Epithelial cell of prostate (primary cell): ENCODE measurements around the gene ASCL3.
"Not testable (repeated sequence)": the region's sequence is repeated elsewhere in the genome, so short reads cannot be mapped to it uniquely, and the experiment has no call there.

Experiments used
- DNase-seq: peaks from one replicate; pipeline ENCODE4 v3.0.0-alpha.2; 2011; ENCODE audit warnings: low read depth, low spot score
- H3K27ac ChIP-seq: fragments of 450-650 bp; 2 replicates; pipeline ENCODE4 v1.5.1; 2017; ENCODE audit warnings: mild to moderate bottlenecking

ASCL3 gene, protein sequence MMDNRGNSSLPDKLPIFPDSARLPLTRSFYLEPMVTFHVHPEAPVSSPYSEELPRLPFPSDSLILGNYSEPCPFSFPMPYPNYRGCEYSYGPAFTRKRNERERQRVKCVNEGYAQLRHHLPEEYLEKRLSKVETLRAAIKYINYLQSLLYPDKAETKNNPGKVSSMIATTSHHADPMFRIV

DNA sequence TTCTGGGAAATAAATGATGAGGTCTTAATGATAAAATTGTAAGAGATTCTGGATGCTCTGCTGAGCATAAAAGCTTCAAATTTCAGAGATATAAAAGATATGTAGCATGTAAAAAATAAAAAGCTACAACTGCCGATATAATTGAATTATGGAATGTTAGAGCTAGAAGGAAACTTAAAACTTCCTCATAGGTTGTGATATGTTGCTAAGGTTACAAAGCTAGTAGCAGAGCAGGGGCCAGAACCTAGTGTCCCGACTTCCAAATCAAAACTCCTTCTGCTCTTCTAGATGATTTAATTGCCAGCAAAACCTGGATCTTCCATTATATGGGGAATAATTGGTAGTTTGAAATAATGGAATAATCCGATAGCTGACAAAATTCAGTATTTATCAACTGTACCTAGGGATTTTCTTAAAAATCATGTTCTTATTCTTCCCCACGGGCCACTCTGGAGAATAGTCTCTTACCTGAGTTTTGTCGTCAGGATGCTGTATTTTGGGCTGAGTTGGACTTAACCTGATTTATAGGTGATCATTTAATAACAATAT is at the start of gene ASCL3:
TSS of gene ASCL3 (minus strand) at position 499 of the 549 bp plus-strand sequence. CDS start 4,855 bp downstream, outside the sequence.
- H3K27ac ChIP-seq, result no peak within 1 kb of the TSS
- no peak for DNase-seq

DNA sequence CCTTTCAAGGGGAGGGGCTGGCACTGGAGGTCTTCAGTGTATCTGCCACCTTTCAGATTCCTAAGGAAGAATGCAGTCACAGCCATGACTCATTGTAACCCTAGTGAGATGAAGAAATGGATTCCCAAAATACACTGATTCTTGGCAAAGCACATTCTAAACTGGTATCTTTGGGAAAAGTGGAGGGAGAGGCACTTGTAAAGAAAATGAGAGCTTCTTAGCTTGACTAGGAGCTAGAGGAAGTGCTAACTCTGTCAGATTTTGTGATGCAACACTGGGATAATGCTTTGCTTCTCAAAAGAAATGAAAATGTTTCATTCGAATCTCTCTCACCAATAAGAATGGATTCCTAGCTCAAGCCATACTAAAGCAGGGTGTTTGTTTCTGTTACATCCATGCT is 46.6 kb upstream of the ASCL3 start:
- DNase-seq, result no peak
- no peak overlapping the region for H3K27ac ChIP-seq

DNA sequence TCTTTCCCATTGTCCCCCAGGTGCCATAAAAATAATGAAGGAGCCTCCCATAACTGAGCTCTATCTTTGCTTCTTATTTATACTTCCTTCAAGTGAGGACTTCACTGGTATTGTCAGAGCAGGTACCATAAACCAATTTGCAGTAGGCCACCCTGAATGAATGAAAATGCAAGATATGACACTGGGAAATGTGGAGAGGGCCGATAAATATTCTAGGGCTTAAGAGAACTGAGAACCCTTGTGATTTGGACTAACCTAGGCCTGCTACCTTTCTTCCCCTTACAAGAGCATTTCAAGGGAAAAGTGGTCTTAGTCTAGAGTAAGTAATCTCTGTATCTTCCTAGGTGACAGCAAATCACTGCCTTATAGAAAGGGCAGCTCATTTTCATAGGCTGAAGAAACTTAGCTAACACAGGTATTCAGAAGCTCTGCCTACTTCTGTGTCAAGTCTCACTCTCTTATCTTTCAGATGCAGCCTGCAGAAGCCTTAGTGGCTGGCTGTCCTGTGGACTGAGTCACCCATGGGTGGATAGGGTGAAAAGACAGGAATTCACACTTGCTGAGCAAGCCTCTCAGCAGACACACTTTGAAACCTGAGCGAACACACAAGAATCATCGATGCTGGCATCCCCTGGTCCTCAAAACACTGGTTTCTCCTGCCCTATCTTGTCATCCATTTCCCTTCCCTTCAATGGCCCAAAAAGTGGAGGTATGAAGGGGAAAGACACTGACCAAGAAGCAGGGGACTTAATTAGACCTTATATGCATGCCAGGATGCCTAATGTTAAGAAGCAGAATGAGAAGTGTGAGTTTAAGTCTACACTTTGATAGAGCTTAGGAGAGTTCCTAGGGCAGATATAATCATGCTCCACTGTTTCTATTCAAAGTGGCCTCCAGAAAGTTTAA is 45.8 kb upstream of the ASCL3 start:
- H3K27ac ChIP-seq, result no peak overlapping the region
- no peak for DNase-seq

DNA sequence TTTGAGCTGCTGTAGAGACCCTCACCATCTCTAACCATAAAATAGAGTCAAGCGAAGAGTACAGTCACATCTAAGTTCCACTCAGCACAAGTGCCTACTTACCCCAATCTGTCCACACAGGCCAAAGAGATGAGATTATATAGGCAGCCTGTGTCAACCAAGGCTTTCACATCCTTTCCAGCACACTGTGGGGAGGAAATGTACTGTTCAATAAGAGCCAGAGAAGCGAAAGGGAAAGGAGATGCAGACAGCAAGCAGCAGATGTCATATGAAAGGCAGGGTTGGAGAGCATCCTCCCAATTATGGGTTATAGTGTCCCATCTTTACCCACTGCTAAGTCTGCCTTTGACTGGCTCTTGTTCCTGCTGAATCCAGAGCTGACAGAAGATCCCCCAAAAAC is 44.6 kb upstream of the ASCL3 start:
- H3K27ac ChIP-seq, result no peak overlapping the region
- DNase-seq, result no peak

DNA sequence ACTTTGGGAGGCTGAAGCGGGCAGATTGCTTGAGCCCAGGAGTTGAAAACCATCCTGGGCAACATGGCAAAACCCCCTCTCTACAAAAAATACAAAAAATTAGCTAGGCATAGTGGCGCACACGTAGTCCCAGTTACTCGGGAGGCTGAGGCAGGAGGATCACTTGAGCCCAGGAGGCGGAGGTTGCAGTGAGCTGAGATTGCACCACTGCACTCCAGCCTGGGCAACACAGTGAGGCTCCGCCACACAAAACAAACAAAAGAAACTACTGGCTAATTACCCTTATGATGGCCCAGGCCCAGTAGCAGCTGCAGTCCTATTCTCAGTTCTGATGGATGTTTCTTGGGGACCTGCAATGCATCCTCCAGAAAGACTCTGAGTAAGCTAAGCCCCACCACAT is 44.0 kb upstream of the ASCL3 start:
- H3K27ac ChIP-seq, DNase-seq: not testable (repeated sequence)

DNA sequence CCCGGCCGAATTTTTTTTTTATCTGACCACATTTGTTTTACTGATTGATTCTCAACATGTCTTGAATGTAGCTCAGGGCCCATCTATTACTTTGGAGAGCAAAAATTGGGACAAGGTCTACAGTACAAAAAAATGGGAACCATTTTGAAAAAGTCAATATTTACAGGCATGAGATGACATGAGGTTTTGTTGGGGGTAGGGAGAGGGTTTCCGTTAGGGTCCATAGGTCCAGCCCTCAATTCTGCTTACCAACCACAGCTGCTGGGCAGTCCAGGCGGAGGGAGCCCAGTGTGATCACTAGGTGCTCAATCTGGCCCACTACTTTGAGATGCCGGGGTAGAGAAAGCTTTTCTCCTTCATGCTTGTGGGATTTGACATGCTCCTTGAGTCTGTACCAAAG is 42.6 kb upstream of the ASCL3 start:
- no peak for DNase-seq
- H3K27ac ChIP-seq, result no peak overlapping the region

DNA sequence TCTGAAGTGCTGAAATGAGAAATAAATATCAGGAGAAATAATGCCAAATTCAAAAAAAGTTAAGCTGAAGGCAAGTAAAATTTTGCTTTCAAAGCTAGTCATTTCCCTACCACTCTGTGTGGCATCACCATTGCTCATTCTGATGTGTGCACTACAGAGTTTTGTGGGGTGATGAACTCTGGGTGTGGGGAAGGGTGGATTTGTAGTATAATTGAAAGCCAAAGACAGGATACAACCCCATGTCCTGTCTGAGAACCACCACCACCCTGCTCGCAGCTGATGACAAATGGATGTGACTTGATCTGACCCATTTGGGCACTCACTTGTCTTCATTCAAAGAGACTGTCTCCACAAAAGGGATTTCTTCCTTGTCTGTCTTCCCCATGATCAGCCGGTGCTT is 40.7 kb upstream of the ASCL3 start:
- H3K27ac ChIP-seq, result no peak overlapping the region
- no peak for DNase-seq

DNA sequence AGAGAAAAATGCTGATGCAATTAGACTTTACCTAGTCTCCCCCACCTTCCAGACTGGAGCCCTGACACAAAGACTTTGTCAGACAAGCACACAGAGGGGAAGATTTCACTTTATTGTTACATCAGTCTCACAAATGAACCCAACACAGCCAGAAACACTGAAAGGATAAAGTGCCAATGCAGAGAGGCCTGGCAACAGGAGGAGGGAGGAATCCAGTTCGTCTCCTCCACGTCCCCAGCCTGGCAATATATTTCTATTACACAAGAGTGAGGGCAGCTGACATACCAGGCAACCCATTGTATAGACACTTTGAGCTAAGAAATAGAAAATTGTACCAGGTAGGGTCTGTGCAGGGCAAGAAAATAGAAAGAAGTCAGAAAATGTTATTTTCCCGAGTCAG is 37.7 kb upstream of the ASCL3 start:
- H3K27ac ChIP-seq, result no peak overlapping the region
- no peak for DNase-seq

DNA sequence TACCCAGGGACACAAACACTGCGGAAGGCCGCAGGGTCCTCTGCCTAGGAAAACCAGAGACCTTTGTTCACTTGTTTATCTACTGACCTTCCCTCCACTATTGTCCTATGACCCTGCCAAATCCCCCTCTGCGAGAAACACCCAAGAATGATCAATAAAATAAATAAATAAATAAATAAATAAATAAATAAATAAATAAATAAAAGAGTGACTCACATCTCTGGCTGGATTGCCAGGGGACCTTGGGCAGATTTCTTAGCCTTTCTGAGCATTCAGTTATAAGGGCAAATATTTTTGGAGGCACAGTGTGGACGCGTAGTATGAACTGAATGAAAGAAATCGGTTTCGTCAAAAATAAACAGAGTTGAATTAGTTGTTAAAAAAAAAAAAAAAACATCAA is 36.5 kb upstream of the ASCL3 start:
- not testable (repeated sequence) for DNase-seq, H3K27ac ChIP-seq

DNA sequence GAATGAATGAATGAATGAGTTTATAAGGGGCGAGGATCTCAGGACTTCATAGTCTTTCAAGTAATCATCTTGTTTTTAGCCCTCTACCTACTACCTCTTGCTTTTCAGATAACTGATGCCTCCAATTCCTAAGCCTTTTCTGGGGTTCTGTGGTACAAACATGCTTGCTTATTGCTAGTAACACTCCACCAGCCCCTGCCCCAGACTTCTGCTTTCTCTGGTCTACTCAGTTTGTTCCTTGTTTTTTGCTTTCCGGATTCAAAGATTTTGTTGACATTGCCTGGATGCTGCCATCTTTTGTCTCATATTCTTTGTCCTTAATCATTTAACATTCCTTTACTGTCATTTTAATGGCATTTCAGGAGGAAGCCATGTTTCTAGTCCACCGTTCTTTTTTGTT is 30.3 kb upstream of the ASCL3 start:
- no peak overlapping the region for H3K27ac ChIP-seq
- DNase-seq, result no peak

DNA sequence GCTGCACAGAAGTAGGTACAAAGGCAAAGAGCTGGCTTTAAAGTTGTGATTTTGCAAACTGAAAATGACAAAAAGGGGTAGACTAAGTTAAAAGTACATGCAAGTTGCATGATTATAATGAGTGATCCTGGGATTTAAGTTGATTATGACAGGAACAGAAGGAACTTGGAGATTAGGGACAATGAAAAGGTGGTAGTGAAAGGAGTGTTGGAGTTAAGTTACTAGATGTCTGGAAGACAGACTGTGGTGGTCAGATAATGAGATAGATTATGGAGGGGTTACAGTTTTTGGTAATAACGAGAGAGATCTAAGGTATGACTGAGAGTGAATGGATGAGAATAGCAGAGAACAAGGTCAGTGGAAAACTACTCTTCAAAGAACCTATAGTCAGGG is 29.1 kb upstream of the ASCL3 start:
- no peak for DNase-seq
- H3K27ac ChIP-seq, result no peak overlapping the region

DNA sequence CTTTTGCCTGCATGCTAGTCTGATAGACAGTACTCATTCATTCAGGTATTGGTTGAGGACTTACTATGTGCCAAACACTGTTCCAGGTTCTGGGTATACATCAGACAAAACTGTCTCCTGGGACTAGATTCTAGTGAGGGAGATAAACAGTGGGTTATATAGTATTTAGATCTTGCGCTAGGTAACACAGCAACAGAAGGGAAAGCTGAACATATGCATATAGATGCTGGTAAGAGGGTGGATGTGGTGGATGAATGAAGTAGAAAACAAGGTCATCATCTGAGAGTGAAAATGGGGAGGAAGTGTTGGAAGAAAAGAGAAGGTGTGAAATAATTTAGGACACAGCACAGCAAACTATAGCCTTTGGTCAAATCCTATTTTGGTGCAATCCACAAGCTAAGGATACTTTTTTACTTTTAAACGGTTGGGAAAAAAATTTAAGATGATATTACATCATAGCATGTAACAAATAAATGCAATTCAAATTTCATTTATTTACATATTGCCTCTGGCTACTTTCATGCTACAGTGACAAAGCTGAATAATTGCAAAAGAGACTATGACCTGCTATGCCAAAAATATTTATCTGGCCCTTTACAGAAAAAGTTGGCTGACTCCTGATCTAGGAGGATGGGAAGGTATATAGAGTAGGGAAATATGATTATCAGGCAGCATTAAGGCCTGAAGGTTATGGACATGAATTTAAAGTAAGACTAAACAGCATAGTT is 28.5 kb upstream of the ASCL3 start:
- no peak for DNase-seq
- no peak overlapping the region for H3K27ac ChIP-seq

DNA sequence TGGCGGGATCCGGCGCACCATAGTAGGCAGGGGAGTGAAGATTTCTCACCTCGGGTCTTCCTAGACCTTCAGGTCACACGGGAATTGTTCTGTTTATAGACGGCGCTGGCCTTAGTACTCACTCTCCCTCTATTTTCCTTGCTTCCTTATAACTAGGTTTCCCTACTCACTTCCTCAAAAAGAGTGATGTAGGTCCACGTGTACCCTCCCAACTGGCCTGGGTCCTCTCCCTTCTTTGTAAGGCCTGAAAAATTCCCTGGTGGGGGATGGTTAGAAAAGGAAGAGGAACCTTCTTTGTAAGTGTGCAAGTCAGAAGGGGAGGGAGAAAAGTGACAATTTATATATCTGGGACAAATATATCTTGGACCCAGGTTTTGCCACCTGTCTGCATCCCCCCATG is 24.4 kb upstream of the ASCL3 start:
- H3K27ac ChIP-seq, result no peak overlapping the region
- no peak for DNase-seq

DNA sequence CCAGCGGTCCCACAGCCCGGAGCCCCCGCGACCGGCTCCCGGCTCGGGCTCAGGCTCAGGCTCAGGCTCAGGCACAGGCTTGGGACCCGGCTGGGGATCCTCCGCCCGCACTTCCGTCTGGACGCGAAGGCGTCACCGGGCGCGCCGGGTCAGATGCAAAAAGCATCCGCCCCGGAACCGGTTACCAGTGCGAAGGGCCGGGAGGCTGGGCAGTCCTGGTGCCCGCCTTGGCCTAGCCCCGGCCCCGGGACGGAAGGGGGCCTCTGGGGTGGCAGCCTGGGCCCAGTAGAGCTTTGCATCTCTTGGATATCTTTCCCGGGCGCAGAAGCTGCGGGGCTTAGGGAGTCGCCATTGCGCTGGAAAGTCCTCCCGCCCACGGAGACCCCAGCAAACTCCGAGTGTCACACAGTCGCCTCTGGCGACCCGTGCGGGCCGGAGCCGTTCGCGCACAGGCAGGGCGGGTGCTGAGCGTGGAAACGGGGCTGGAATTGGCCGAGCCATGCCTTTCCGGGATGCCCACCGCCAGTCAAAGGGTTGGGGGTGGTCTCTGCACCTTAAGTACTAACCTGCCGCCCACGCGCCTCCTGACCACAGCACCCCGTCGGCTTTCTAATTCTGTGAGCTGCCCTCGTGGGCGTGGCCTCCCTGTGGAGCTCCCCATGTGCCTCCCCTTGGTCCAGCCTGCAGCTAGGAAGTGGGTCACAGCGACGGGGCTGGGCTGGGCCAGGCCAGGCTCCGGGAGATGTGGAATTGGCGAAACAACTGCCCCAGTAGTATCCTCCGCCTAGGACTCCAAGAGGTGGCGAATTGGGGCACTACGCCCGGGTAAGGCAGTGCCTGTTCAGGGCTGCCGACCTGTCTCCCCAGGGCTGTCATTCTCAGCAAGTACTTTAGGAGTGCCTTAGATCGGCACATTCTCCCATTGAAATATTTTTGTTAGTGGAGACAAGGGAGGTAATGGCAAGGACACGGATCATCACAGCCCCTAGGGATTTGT is 21.8 kb upstream of the ASCL3 start, which contains the start of gene TMEM9B:
TSS of gene TMEM9B (minus strand) at position 119 of the 997 bp plus-strand sequence. CDS start 129 bp downstream, outside the sequence.
- peak within 1 kb of the TSS; percentile 88 for H3K27ac ChIP-seq
- DNase-seq, result no peak

DNA sequence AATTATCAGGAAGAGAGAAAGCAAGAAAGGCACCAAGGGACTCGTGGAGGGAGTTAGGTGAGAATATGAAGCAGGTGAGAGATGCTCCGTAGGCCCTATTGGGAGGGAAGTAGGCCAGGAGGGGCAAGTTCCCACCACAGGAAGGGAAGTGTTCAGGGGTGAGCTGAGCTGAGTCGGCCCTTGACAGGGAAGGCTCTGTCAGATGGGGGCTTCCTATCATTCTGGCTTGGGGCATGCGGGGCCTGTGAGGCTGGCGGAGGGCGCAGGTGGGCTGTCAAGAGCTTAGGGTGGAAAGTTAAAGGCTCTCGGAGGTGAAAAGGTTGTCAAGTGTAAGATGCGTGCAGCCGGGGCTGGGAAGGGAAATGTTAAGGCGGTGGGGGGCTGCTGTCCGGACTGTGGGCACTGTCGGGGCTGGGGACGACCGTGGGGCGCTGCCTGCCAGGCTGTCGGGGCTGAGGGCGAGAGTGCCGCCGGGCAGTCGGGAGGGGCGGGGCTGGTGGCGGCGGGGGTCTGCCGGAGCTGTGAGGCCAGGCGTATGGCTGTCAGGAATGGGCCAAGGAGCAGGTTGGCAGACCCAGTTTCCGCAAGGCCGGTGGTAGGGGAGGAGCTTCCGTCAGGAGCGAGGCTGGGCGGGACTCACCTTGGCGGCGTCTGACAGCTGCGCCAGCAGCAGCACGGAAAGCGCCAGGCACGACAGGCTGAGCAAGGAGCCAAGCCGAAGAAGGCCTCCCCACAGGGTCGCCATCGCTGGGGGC is 20.9 kb upstream of the ASCL3 start:
- peak; percentile 37 for DNase-seq
- peak overlapping the region; percentile 88 for H3K27ac ChIP-seq

DNA sequence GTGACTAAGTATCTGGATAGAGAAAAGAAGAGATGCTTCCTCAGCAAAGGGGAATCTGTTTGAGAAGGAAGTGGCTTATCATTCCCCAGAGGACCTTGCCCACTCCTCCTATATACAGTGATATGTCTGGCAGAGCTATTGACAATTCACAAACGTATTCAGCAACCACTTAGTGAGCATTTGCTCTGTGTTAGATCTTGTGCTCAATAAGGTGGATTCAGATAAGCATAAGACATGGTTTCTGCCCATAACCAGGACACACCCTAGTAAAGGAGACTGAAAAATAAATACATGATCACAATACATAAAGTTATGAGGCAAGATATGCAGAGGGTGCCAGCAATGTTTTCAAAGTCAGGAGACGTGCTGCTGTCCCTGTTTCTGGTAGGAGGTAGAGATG is 20.0 kb upstream of the ASCL3 start:
- peak overlapping the region; percentile 88 for H3K27ac ChIP-seq
- no peak for DNase-seq

DNA sequence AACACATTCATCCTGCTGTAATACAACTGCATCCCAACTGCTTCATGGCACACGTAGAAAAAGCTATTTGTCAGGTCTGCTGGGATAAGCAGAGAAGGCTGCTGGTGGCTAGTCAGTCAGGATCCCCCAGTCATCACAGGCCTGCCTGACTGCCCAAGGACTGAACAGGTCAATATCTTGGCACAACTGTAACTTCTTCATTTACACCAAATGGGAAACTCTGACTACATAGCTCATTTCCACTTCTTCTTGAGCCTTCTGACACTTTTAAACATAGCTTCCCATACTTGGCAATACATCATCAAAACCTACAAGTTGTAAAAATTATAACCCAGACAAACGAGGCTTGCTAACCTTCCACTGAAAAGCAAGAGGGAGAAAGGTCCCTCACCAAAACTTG is 18.6 kb upstream of the ASCL3 start:
- H3K27ac ChIP-seq, result no peak overlapping the region
- no peak for DNase-seq

DNA sequence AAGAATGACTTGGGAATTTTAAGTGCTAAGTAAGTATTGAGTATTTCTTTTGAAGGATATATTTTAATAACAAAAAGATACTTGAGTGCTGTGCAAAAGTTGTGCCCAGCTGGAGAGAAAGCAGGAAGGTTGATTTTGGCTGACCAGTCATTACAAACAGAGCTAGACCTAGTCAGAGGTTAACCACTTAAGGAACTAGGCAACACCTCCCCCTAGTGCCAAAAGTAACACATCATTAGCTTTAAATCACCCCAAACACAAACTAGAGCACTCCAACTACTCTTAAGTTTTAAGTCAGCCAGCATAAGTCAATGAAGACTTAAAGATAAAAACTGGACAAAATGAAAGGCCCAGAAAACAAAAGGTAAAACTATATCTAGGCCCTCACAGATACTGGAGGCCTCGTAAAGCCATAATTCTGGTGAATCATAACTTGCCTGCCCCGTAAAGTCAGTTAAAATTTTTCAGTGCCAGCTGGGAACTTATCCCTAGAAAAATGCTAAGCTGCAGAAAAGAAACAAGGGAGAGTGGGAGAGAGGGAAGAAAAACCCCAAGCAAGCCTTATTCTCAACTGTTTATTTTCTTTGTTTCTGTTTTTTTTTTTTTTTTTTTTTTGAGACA is 16.8 kb upstream of the ASCL3 start:
- no peak overlapping the region for H3K27ac ChIP-seq
- peak; percentile 31 for DNase-seq
